ENCODE data around the gene CNTNAP5. TPM values are rescaled to one million over a fixed set of nuclear protein-coding genes. Genes with fewer than 3 reads are reported as not detected.

Gene CNTNAP5
- total and polyA plus RNA-seq, 4 experiments from 2014 or later: not detected

GRCh38 chr2:124319577-124319976 is 294.5 kb downstream of the CNTNAP5 start:
- Histone ChIP-seq H3K4me3 (ENCODE audit: low read length in 2 of 2) (no peak overlapping the region), H3K27me3 (ENCODE audit: insufficient read depth, low read length) (no peaks in the 10 kb centered on the region), H3K9me3 (ENCODE audit: control insufficient read depth in 1 of 2, low read length in 2 of 2) (no peaks in the 10 kb centered on the region), H3K36me3 (ENCODE audit: insufficient read depth, low read length) (no peaks in the 10 kb centered on the region), H3K27ac (ENCODE audit: low read depth, low read length) (no peak overlapping the region), H3K4me1 (ENCODE audit: insufficient read depth, low read length) (no peaks in the 10 kb centered on the region)
- H3K9me3 Mint-ChIP-seq: peaks cover 4 to 15% (median 7%) of the 10 kb centered on the region in 8 donors
- H3K27me3 Mint-ChIP-seq: no peaks in the 10 kb centered on the region
- intact Hi-C loops (cut with micrococcal nuclease): no loop called here
- ChIA-PET POLR2A (ENCODE audit: partially characterized antibody) (no interaction called here), CTCF (ENCODE audit: partially characterized antibody) (no interaction called here)
- no peak overlapping the region for H3K27ac Mint-ChIP-seq
- no peaks in the 10 kb centered on the region for H3K4me1 Mint-ChIP-seq
- DNase-seq: no peak
- no peak overlapping the region for H3K4me3 Mint-ChIP-seq
- no peaks in the 10 kb centered on the region for H3K36me3 Mint-ChIP-seq

GRCh38 chr2:124320051-124320688 is 295.1 kb downstream of the CNTNAP5 start:
- Mint-ChIP-seq H3K27me3 (no peaks in the 10 kb centered on the region), H3K9me3 (peaks cover 4 to 15% (median 7%) of the 10 kb centered on the region in 8 donors), H3K4me3 (no peak overlapping the region), H3K36me3 (no peaks in the 10 kb centered on the region), H3K27ac (no peak overlapping the region), H3K4me1 (no peaks in the 10 kb centered on the region)
- Histone ChIP-seq H3K27ac (ENCODE audit: low read depth, low read length) (no peak overlapping the region), H3K36me3 (ENCODE audit: insufficient read depth, low read length) (no peaks in the 10 kb centered on the region), H3K4me1 (ENCODE audit: insufficient read depth, low read length) (no peaks in the 10 kb centered on the region), H3K9me3 (ENCODE audit: control insufficient read depth in 1 of 2, low read length in 2 of 2) (no peaks in the 10 kb centered on the region), H3K27me3 (ENCODE audit: insufficient read depth, low read length) (no peaks in the 10 kb centered on the region), H3K4me3 (ENCODE audit: low read length in 2 of 2) (no peak overlapping the region)
- no peak for DNase-seq
- ChIA-PET POLR2A (ENCODE audit: partially characterized antibody) (no interaction called here), CTCF (ENCODE audit: partially characterized antibody) (no interaction called here)
- intact Hi-C loops (cut with micrococcal nuclease): no loop called here

GRCh38 chr2:124323321-124323720 is 298.2 kb downstream of the CNTNAP5 start:
- no peak overlapping the region for H3K27ac Mint-ChIP-seq
- H3K4me3 Mint-ChIP-seq: no peak overlapping the region
- peaks cover 0 to 16% (median 6%) of the 10 kb centered on the region in 8 donors for H3K9me3 Mint-ChIP-seq
- POLR2A ChIA-PET (ENCODE audit: partially characterized antibody): no interaction called here
- no peaks in the 10 kb centered on the region for H3K27me3 Mint-ChIP-seq
- Histone ChIP-seq H3K27ac (ENCODE audit: low read depth, low read length) (no peak overlapping the region), H3K9me3 (ENCODE audit: control insufficient read depth in 1 of 2, low read length in 2 of 2) (no peaks in the 10 kb centered on the region), H3K36me3 (ENCODE audit: insufficient read depth, low read length) (no peaks in the 10 kb centered on the region), H3K4me3 (ENCODE audit: low read length in 2 of 2) (no peak overlapping the region), H3K27me3 (ENCODE audit: insufficient read depth, low read length) (no peaks in the 10 kb centered on the region), H3K4me1 (ENCODE audit: insufficient read depth, low read length) (no peaks in the 10 kb centered on the region)
- no peak for DNase-seq
- no peaks in the 10 kb centered on the region for H3K36me3 Mint-ChIP-seq
- no peaks in the 10 kb centered on the region for H3K4me1 Mint-ChIP-seq
- CTCF ChIA-PET (ENCODE audit: partially characterized antibody): no interaction called here
- intact Hi-C loops (cut with micrococcal nuclease): no loop called here

GRCh38 chr2:124325667-124326440 is 300.8 kb downstream of the CNTNAP5 start:
- H3K27ac ChIP-seq (ENCODE audit: low read depth, low read length): no peak overlapping the region
- no peaks in the 10 kb centered on the region for H3K4me1 ChIP-seq (ENCODE audit: insufficient read depth, low read length)
- no peaks in the 10 kb centered on the region for H3K36me3 ChIP-seq (ENCODE audit: insufficient read depth, low read length)
- no peak for DNase-seq
- H3K27me3 ChIP-seq (ENCODE audit: insufficient read depth, low read length): no peaks in the 10 kb centered on the region
- H3K27me3 Mint-ChIP-seq: no peaks in the 10 kb centered on the region
- H3K4me3 Mint-ChIP-seq: no peak overlapping the region
- H3K36me3 Mint-ChIP-seq: no peaks in the 10 kb centered on the region
- intact Hi-C loops (cut with micrococcal nuclease): no loop called here
- no peaks in the 10 kb centered on the region for H3K9me3 ChIP-seq (ENCODE audit: control insufficient read depth in 1 of 2, low read length in 2 of 2)
- H3K4me1 Mint-ChIP-seq: no peaks in the 10 kb centered on the region
- ChIA-PET POLR2A (ENCODE audit: partially characterized antibody) (no interaction called here), CTCF (ENCODE audit: partially characterized antibody) (no interaction called here)
- peaks cover 0 to 20% (median 5%) of the 10 kb centered on the region in 8 donors for H3K9me3 Mint-ChIP-seq
- H3K27ac Mint-ChIP-seq: no peak overlapping the region
- H3K4me3 ChIP-seq (ENCODE audit: low read length in 2 of 2): no peak overlapping the region

GRCh38 chr2:124327303-124327702 is 302.2 kb downstream of the CNTNAP5 start:
- Mint-ChIP-seq H3K9me3 (peaks cover 0 to 20% (median 5%) of the 10 kb centered on the region in 8 donors), H3K4me1 (no peaks in the 10 kb centered on the region), H3K36me3 (no peaks in the 10 kb centered on the region), H3K4me3 (no peak overlapping the region), H3K27me3 (no peaks in the 10 kb centered on the region), H3K27ac (no peak overlapping the region)
- DNase-seq: no peak
- no peak overlapping the region for H3K27ac ChIP-seq (ENCODE audit: low read depth, low read length)
- intact Hi-C loops (cut with micrococcal nuclease): no loop called here
- no peaks in the 10 kb centered on the region for H3K36me3 ChIP-seq (ENCODE audit: insufficient read depth, low read length)
- no peak overlapping the region for H3K4me3 ChIP-seq (ENCODE audit: low read length in 2 of 2)
- POLR2A ChIA-PET (ENCODE audit: partially characterized antibody): no interaction called here
- CTCF ChIA-PET (ENCODE audit: partially characterized antibody): no interaction called here
- no peaks in the 10 kb centered on the region for H3K4me1 ChIP-seq (ENCODE audit: insufficient read depth, low read length)
- H3K9me3 ChIP-seq (ENCODE audit: control insufficient read depth in 1 of 2, low read length in 2 of 2): no peaks in the 10 kb centered on the region
- no peaks in the 10 kb centered on the region for H3K27me3 ChIP-seq (ENCODE audit: insufficient read depth, low read length)

- H3K9me3 ChIP-seq (ENCODE audit: control insufficient read depth in 1 of 2, low read length in 2 of 2): no peaks in the 10 kb centered on the region
- H3K27ac Mint-ChIP-seq: no peak overlapping the region
- no peak for DNase-seq
- H3K4me3 Mint-ChIP-seq: no peak overlapping the region
- H3K27ac ChIP-seq (ENCODE audit: low read depth, low read length): no peak overlapping the region
- no peaks in the 10 kb centered on the region for H3K27me3 ChIP-seq (ENCODE audit: insufficient read depth, low read length)
- H3K36me3 Mint-ChIP-seq: no peaks in the 10 kb centered on the region
- ChIA-PET POLR2A (ENCODE audit: partially characterized antibody) (no interaction called here), CTCF (ENCODE audit: partially characterized antibody) (no interaction called here)
- H3K4me1 ChIP-seq (ENCODE audit: insufficient read depth, low read length): no peaks in the 10 kb centered on the region
- H3K27me3 Mint-ChIP-seq: no peaks in the 10 kb centered on the region
- peaks cover 0 to 20% (median 6%) of the 10 kb centered on the region in 8 donors for H3K9me3 Mint-ChIP-seq
- intact Hi-C loops (cut with micrococcal nuclease): no loop called here
- no peak overlapping the region for H3K4me3 ChIP-seq (ENCODE audit: low read length in 2 of 2)
- no peaks in the 10 kb centered on the region for H3K36me3 ChIP-seq (ENCODE audit: insufficient read depth, low read length)
- H3K4me1 Mint-ChIP-seq: no peaks in the 10 kb centered on the region
These were observed 303.3 kb downstream of the CNTNAP5 start for GRCh38 chr2:124328397-124328796.

- no peak for DNase-seq
- no peaks in the 10 kb centered on the region for H3K9me3 ChIP-seq (ENCODE audit: control insufficient read depth in 1 of 2, low read length in 2 of 2)
- CTCF ChIA-PET (ENCODE audit: partially characterized antibody): no interaction called here
- Mint-ChIP-seq H3K4me3 (no peak overlapping the region), H3K36me3 (no peaks in the 10 kb centered on the region), H3K4me1 (no peaks in the 10 kb centered on the region), H3K9me3 (peaks cover 0 to 15% (median 5%) of the 10 kb centered on the region in 8 donors), H3K27ac (no peak overlapping the region), H3K27me3 (no peaks in the 10 kb centered on the region)
- no peaks in the 10 kb centered on the region for H3K27me3 ChIP-seq (ENCODE audit: insufficient read depth, low read length)
- intact Hi-C loops (cut with micrococcal nuclease): no loop called here
- no peak overlapping the region for H3K27ac ChIP-seq (ENCODE audit: low read depth, low read length)
- no peak overlapping the region for H3K4me3 ChIP-seq (ENCODE audit: low read length in 2 of 2)
- H3K36me3 ChIP-seq (ENCODE audit: insufficient read depth, low read length): no peaks in the 10 kb centered on the region
- H3K4me1 ChIP-seq (ENCODE audit: insufficient read depth, low read length): no peaks in the 10 kb centered on the region
- POLR2A ChIA-PET (ENCODE audit: partially characterized antibody): no interaction called here
These were observed 308.7 kb downstream of the CNTNAP5 start for GRCh38 chr2:124333784-124334183.
